HG02943 (cell line): ENCODE measurements around the gene PRG2.

Experiments used
- ATAC-seq: cut with Tn5 transposase; IDR thresholded peaks from one replicate; pipeline ENCODE4 v1.9.1; 2021; ENCODE audit warnings: mild to moderate bottlenecking, low read depth, moderate library complexity; ENCODE audit not compliant: unreplicated experiment

PRG2 gene

GRCh38 chr11:57399221-57399620 lies 8.8 kb upstream of the PRG2 start:
- no peak for ATAC-seq

GRCh38 chr11:57397394-57397990 lies 7.0 kb upstream of the PRG2 start:
- no peak for ATAC-seq

DNA sequence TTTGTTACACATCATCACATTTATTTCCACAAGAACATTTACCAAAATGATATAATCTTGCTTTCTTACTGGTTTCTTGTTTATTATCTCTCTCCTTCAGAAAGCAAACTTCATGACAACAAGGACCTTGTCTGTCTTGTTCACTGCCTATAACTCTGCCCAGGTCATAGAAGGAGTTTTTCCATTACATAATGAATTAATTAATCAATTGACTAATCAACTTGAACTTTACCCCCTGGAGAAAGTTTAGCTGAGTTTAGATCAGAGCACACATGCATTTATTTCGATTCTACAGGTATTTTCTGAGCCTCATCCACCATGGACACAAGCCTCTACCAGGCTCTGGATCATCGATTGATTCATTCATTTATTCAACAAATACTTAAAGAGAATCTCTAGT lies 6.3 kb upstream of the PRG2 start:
- ATAC-seq = no peak

DNA sequence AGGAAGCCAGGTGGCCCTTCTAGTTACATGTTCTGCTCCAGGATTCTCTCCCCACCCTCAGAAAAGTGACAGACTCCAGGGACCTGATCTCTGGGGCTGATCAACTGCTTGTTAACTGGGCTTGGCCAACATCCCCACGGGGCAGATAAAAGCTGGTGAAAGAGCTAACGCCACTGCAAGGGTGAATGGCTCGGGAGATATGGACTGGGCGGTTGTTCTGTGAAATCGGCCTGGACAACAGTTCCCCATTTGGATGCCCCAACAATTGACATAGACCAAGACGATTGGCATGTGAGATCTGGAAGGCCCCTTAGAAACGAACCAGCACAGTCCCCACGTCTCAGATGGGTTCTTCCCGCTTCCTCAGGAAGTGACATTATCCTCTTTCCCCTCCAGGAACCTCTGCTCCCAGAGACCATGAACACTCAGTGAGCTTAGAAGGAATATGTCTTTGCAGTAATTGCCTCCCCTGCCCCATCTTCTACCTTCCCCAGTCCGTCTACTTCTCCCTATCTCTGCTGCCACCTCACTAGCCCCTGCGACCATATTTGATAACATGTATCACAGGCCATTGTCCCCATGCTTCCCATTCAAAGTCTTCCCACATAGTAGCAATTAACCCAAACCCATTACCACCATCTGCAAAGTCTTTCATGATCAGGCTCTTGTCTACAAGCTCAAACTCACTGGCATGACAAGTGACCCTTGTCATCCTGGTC lies 5.6 kb upstream of the PRG2 start:
- no peak for ATAC-seq

- ATAC-seq = no peak
These were observed 3.9 kb upstream of the PRG2 start for GRCh38 chr11:57394203-57394965.

DNA sequence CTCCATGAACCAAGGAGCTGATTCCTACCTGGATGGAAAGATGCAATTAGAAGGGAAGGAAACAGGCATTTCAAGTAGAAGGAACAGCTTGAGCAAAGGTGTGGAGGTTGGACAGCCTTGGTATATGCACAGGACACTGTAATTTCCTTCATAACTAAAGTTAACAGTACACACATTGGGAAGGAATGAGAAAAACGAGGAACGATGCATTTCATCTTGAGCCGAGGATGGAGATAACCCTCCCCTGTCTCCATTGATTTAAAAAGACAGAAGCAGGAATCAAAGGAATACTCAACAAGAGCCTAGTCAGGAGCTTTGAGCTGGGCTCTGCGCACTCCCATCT lies 2.3 kb upstream of the PRG2 start:
- no peak for ATAC-seq

DNA sequence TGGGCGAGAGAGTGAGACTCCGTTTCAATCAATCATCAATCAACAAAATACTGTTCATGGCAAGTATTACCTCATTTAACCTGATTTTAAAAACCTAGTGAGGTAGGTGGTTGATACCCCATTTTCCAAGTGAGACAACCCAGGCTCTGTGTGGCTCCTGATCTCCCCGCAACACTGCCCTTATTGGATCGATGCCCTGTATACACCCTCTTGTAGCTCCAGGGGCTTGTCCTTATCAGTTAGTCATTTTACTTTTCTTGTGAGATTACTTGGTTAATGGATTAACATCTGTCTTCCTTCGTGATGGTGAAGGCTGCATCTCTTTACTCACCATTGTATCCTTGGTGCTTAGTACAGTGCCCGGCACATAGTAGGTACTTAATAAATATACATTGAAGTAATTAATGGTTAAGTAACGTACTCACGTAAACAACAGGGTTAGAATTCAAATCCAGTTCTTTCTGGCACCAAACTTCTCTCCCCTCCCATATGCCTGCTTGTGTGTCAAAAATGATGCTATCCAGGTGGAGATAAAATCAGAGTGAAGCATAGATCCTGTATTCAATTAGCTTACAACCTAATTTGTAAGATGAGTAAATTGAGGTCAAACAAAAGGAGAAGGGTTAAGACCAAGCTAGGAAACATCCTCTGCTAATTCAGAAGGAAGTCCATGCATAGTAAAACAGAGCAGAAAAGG lies 1.8 kb upstream of the PRG2 start:
- ATAC-seq = no peak

- no peak for ATAC-seq
These were observed 1.1 kb upstream of the PRG2 start for GRCh38 chr11:57391539-57391938.

- ATAC-seq = no peak
These were observed 661 bp upstream of the PRG2 start for GRCh38 chr11:57391111-57391510.

DNA sequence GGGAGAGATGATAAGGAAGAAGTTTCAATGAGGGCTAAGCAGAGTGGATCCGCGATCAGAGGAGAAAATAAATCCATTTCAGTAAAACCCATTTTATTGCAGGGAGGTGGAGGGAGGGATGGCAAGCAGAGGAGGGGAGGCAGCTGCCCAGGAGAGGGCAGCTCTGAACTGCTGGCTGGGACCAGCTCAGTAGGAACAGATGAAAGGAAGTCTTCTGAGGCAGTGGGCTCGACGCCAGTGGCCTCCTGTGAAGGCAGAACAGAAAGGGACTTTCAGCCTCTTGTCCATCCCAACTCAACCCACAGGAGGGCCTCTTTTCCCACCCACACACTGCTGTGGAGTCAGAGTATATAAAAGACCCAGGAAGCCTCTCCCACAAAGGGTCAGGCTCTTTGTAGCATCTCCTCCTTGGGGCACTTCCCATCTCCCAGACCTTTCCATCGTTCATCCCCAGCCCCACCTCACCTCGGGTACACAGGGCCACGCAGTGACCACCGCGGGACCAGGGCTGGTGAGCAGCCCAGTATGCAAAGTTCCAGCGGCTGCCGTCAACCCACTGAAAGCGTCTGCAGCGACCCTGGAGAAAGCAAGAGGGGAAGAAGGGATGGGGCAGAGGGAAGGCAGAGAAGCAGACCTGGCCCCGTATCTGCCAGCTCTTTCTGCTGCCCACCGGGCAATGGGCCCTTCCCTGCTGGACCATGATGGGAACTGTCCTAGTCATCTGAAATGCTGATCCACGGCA lies 3.0 kb downstream of the PRG2 start:
- ATAC-seq = no peak

GRCh38 chr11:57386178-57386940 lies 4.1 kb downstream of the PRG2 start:
- ATAC-seq = no peak

DNA sequence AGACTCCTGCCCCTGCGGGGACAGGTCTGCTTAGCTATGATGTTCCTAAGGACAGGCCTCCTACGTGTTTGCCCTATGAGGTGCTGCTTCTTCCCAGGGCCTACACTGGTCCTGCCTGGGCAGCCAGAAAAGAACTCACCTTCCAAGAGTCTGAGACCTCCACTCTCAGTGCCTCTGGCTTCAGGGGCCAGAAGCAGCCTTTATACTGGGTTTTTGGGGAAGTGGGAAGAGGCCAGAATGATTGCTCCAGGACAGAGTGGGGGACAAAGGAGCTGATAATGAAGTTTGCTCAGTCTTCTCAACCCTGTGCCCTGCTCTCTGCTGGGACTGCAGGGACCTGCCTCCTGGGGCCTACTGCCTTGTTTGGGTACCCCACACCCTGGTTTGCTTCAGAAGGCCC lies 9.5 kb downstream of the PRG2 start, which contains the start of gene PRG3:
Gene PRG3 (minus strand): TSS at position 176 of the 400 bp plus-strand sequence. CDS start 442 bp downstream, outside the sequence.
- ATAC-seq = no peak

DNA sequence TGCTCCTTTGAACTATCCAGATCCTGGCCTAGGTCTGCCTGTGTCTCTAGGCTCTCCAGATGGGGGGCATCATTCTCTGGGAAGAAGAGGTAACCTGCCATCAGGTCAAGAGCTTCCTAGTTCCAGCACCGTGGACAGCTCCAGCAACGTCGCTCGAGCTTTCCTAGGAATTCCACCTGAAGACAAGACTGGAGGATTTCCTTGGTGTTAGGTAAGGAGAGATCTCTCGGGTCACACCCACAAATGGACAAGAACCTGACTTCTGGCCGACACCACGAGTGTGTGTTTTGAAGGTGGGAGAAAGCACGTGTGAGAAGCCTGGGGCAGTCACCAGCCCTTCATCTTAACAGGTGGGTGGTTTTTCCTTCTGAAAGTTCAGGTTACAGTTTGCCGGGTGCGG lies 10.7 kb downstream of the PRG2 start:
- no peak for ATAC-seq

GRCh38 chr11:57378186-57378585 lies 12.3 kb downstream of the PRG2 start:
- ATAC-seq = no peak

GRCh38 chr11:57377107-57377506 lies 13.3 kb downstream of the PRG2 start:
- ATAC-seq = no peak

GRCh38 chr11:57376095-57377090 lies 14.1 kb downstream of the PRG2 start:
- no peak for ATAC-seq

- no peak for ATAC-seq
These were observed 15.0 kb downstream of the PRG2 start for GRCh38 chr11:57375490-57375889.

GRCh38 chr11:57374966-57375365 lies 15.5 kb downstream of the PRG2 start:
- no peak for ATAC-seq

DNA sequence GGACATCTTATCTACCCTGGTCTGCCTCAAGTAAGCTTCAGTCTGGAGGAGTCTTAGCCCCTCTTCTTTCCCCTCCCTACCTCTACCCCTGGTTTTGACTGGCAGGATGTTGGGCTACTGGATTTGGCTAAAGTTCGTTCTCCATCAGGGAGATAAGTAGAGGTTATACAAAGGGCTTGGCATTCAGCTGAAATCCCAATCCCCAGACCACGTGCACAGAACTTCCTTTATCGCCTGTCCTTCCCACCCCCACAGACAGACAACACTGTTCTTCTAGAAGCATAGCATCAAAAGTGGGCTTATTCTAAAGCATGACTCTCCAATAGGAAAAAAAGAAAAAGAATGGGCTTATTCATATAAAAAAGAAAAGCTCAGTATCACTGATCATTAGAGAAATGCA lies 17.3 kb downstream of the PRG2 start:
- no peak for ATAC-seq
